Middle frontal gyrus (tissue), 1 donor: ENCODE measurements around the gene PDF.
"Not testable (repeated sequence)": the region's sequence is repeated elsewhere in the genome, so short reads cannot be mapped to it uniquely, and the experiment has no call there.

Experiments used
- DNase-seq: peaks from one replicate; pipeline ENCODE4 v3.0.0-alpha.2; 2015; ENCODE audit warnings: low spot score; ENCODE audit errors: extremely low spot score

PDF gene

GRCh38 chr16:69316595-69317034 lies 13.8 kb downstream of the PDF start:
- no peak for DNase-seq

DNA sequence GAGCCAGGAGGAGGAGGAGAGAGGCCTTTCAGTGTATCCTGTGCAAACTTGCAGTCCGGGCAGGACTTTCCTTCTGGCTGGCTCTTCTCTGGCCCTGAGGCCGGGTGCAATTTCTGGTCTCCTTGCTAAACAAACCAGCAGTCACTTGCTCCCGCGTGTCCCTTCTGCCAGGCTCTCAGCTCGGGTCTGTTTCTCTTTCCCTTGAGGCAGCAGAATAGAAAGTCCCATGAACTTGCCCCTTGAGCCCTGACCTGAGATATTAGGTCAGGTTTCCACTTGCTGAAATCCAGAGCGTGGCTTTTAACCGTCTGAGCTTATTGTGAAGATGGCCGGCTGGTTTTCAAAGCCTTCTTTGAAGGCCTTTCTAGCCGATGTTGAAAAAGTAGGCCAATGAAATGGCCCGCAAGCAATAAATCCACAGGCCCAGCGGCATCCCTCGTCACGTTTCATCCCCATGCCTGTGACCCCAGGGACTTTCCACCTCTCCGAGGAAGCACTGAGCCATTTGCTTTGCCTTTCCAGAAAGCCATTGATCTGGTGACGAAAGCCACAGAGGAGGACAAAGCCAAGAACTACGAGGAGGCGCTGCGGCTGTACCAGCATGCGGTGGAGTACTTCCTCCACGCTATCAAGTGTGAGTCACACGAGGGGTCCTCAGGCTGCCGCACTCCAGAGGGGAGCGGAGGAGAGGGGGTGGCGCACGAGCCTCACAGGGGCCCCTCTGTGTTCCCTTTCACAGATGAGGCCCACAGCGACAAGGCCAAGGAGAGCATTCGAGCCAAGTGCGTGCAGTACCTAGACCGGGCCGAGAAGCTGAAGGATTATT lies 14.7 kb downstream of the PDF start:
- no peak for DNase-seq

- no peak for DNase-seq
These were observed 15.9 kb downstream of the PDF start for GRCh38 chr16:69314534-69314933.

DNA sequence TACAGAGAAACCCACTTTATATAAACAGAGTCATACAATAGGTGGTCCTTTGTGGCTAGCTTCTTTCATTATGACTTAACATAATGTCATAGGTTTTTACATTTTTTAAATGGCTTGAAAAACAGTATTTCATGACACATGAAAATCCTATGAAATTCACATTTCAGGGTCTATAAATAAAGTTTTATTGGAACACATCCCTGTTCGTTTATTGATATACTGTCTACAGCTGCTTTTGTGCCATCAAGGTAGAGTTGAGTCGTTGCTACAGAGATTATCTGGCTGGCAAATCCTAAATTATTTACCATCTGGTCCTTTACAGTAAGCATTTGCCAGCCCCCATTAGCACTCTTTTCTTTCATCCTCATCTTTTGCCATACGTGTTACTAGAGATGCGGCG lies 16.9 kb downstream of the PDF start:
- no peak for DNase-seq

DNA sequence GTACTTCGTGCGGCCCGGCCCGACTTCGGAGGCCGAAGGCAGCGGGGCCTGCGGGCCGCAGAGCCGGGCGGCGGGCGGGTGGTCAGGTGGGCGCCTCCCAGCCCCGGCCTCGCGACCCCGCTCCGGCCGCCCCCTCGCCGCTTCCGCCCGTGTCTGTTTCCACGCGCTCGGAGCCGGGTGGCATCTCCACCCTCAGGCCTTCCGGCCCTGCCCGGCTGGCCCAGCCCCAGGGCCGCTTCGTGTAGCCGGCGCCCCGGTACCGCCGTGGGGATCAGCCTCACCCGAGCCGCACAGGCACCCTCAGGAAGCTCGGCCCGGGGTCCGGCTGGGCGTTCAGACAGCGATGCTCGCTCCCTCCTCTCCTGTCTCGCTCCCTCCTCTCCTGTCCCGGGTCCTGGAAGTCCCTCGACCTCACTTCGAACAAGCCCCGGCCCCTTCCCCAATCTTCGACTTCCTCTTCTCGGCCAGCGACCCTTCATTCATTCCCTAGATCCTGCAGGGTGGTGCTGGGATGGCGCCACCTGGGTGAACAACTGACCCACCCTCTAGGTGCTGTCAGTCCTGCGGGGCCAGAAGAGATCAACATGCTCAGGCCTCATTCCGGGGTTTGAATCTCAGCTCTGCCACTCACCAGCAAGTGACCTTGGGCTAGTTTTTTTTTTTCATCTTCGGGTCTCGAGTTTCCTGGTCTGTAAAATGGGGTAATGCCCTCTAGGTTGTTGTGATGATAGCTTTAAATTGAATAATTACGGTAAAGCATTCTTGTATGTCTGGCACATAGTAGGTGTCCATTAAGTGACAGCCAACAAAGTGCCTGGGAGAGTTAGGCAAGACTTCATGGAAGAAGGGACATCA lies 18.6 kb downstream of the PDF start:
- no peak for DNase-seq

- DNase-seq, result peak; percentile 90
These were observed 19.5 kb downstream of the PDF start, which contains the start of gene VPS4A for GRCh38 chr16:69310653-69311532. TSS of gene VPS4A (plus strand) at chr16:69311350. CDS start at chr16:69311512, 162 bp downstream.

DNA sequence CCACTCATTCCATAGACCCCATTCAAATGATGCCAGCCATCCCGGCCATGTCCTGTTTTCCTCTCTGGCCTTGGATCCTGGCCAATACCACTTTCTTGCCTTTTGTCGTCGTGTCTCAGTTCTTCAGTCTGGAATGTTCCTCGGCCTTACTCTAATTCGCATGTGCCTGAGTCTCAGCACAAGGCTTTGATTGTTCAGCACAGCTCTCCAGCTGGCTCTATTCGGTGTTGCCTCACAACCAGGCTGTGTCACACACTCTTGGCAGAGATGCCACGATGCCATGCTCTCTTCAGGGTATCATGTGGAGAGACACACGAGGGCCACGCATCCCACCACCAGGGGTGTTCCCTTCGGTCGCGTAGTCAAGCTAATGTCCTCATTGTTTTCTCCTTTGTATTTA lies 21.1 kb downstream of the PDF start:
- no peak for DNase-seq

DNA sequence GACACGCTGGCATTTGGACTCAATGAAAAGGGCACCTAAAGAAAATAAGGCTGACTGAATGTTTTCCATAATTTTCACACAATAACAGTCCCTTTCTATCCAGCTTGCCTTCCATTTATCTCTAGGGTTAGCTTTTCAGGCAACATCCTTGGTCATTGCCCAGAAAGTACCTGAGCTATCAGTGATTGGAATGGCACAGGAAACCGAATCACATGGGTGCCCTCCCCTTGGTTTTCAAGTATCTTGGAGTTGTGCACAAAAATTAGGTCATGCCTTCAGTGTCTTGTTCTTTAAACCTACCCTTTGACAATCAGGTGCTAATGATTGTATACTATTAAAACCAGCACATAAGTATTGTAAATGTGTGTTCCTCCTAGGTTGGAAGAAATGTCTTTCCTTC lies 22.5 kb downstream of the PDF start:
- no peak for DNase-seq

DNA sequence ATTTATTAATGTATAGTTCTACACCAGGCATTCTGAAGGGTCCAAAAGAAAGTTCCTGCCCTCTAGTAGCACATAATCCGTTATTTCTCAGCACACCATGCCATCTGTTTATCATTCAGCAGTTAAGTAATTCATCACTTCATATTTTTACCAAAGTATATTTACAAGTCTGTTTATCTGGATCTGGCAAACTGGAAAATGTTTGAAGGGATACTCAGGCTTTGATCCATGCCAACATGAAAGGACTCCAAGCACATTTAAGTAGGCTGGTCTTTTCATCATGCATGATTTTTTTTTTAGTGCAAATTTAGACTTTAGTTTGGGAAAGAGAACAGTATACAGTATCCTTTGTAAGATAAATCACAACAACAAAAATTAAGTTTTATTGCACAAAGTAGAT lies 23.3 kb downstream of the PDF start:
- no peak for DNase-seq

DNA sequence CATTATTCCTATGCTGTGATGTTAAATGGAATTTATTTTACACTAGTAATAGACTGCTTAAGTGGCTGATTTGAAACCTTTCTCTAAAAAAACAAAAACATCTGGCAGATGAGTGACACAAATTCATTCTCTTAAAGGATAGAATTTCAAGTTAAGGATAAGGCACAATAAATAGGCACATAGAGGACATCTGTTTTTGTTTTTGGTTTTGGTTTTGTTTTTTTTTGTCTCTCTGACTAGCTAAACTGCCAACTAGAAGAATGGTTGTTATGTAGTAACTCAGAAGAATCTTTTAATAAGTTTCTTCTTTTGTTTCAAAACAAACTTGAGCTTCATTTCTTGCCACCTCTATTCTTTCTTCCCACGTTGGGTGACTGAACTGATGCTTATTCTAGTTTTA lies 24.4 kb downstream of the PDF start:
- DNase-seq, result no peak

- no peak for DNase-seq
These were observed 28.1 kb downstream of the PDF start for GRCh38 chr16:69302301-69302700.

DNA sequence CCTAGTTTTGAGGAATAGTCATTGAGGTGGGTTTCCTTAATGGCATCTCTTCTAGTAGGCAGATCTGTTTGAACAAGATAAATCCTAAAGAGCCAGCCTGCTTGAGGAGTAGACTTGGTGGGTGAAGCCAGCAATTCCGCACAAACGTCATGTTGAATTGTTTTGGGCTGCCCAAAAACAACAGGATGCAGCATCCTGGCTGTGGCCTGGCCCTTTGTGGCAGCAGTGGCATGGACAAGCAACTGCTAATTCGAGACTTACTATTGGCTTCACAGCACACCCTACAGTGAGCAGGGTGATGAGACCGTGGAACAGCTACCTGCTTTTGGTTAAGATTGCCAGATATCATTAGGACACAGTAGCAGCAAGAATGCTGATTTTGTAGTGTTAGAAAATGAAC lies 28.5 kb downstream of the PDF start:
- DNase-seq, result no peak

GRCh38 chr16:69301187-69301586 lies 29.2 kb downstream of the PDF start:
- no peak for DNase-seq

DNA sequence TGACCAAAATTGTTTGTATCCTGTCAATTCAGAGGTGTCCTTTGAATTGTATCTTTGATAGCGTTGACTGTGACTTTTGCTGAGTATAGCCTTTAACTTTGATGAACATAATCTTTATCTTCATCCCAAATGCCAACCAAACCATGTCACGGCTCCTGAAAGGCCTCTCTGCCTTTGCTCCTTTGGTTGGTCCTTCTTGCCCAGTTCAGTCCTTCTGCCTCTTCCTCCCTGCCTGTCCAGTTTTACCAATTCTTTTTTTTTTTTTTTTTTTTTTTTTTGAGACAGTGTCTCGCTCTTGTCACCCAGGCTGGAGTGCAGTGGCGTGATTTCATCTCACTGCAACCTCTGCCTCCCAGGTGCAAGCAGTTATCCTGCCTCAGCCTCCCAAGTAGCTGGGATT lies 32.1 kb downstream of the PDF start:
- no peak for DNase-seq

DNA sequence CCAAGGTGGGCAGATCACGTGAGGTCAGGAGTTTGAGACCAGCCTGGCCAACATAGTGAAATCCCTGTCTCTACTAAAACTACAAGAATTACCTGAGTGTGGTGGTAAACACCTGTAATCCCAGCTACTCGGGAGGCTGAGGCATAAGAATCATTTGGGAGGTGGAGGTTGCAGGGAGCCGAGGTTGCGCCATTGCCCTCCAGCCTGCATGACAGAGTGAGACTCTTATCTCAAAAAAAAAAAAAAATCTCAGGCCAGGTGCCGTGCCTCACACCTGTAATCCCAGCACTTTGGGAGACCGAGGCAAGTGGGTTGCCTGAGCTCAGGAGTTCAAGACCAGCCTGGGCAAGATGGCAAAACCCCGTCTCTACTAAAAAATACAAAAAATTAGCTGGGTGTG lies 33.6 kb downstream of the PDF start:
- not testable (repeated sequence) for DNase-seq

DNA sequence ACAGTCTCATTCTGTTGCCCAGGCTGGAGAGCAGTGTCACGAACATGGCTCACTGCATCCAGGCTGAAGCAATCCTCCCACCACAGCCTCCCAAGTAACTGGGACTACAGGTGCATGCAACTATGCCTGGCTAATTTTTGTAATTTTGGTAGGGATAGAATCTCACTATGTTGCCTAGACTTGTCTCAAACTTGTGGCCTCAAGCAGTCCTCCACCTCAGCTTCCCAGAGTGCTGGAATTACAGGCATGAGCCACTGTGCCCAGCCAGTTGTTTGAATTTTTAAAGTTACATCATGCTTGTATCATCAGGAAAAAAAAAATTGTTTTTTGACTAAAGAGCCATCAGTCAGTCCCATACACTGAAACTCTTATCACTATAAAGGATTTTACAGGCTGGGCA lies 36.3 kb downstream of the PDF start:
- DNase-seq, result no peak

DNA sequence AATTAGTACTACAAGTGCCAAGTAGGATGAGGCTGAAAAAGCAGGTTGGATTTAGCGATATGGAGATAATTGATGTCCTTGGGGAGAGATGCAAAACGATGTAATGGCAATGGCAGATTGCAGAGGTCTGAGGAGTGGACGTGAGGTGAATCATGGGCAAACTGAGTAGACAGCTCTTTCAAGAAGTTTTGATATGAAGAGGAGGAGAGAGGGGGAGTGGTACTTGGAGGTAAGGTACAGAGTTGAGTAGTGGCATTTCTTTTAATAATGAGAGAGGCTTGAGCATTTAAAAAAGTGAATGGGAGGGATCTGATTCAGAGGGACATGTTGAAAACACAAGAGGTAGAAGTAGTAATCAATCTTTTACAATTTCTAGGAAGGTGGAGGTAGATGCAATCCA lies 37.0 kb downstream of the PDF start:
- DNase-seq, result no peak

GRCh38 chr16:69291657-69292056 lies 38.7 kb downstream of the PDF start:
- DNase-seq, result not testable (repeated sequence)

GRCh38 chr16:69286941-69287713 lies 43.3 kb downstream of the PDF start:
- DNase-seq, result no peak

GRCh38 chr16:69285240-69285639 lies 45.1 kb downstream of the PDF start:
- DNase-seq, result no peak

GRCh38 chr16:69283851-69284250 lies 46.5 kb downstream of the PDF start:
- DNase-seq, result no peak
